ENCODE measurements around the gene POU2F2.

GRCh38 chr19:42166316-42166715 lies 34.1 kb upstream of the POU2F2 start:
- TF ChIP-seq TCF7 (IDR thresholded peaks at IDR 0.05; ENCODE audit: borderline replicate concordance) (no peak), ZKSCAN3 (CRISPR knock-in tag; IDR thresholded peaks at IDR 0.05) (no peak), SMAD3 (CRISPR knock-in tag; conservative IDR thresholded peaks at IDR 0.05) (no peak), HDAC6 (IDR thresholded peaks at IDR 0.05; ENCODE audit: low read depth, low read length) (no peak), CREB3L1 (IDR thresholded peaks at IDR 0.05; ENCODE audit: borderline replicate concordance, low read depth) (no peak), CTCF (IDR thresholded peaks at IDR 0.05 in 2 of 3, conservative IDR thresholded peaks at IDR 0.05 in 1 of 3; ENCODE audit: insufficient read depth in 2 of 3, low read depth in 1 of 3, low read length in 3 of 3) (no peak)

All from K562 (cell line).